Measurements from ENCODE around the gene PTPRJ. TPM values are rescaled to one million over a fixed set of nuclear protein-coding genes. Genes with fewer than 3 reads are reported as not detected.
A peak's percentile ranks its signal among the peaks of the same experiment; 100 is the strongest.

The PTPRJ gene
- total RNA-seq, 1 donor from 2014 or later = 24.3 TPM

DNA sequence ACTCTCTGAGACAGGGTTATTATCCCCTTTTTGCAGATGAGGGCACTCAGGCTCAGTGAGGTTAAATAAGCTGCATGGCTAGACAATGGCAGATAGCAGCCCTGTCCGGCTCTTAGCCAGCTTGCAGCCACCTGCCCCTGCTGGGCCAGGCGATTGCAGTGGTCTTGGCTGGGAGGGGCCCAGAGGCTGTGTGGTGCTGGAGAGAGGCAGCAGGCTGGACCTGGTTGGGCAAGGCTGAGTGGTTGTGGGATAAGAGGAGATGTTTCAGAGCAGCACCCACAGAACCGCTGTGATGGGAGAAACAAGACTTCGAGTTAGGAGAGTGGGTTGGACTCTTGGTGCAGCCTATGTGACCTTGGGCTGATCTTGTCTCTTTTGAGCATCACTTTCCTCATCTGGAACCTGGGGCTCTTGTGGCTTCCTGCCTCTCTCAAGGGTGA is 25.5 kb downstream of the PTPRJ start:
- Mint-ChIP-seq H3K9me3 (no peaks in the 10 kb centered on the region), H3K4me1 (peaks cover 44% of the 10 kb centered on the region), H3K36me3 (ENCODE audit: low read depth) (no peaks in the 10 kb centered on the region), H3K27ac (ENCODE audit: unreplicated experiment) (peak overlapping the region; percentile 72), H3K4me3 (no peak overlapping the region), H3K27me3 (ENCODE audit: low read depth) (no peaks in the 10 kb centered on the region)
- peak; percentile 16 for DNase-seq (ENCODE audit: low read depth, low spot score)
- TF ChIP-seq CTCF (conservative IDR thresholded peaks at IDR 0.05) = no peak

GRCh38 chr11:48006301-48006992 is 26.1 kb downstream of the PTPRJ start:
- no peaks in the 10 kb centered on the region for H3K9me3 Mint-ChIP-seq
- no peaks in the 10 kb centered on the region for H3K36me3 Mint-ChIP-seq (ENCODE audit: low read depth)
- no peaks in the 10 kb centered on the region for H3K27me3 Mint-ChIP-seq (ENCODE audit: low read depth)
- no peak overlapping the region for H3K4me3 Mint-ChIP-seq
- H3K4me1 Mint-ChIP-seq = peaks cover 41% of the 10 kb centered on the region
- no peak for DNase-seq (ENCODE audit: low read depth, low spot score)
- H3K27ac Mint-ChIP-seq (ENCODE audit: unreplicated experiment) = peak overlapping the region; percentile 72
- TF ChIP-seq CTCF (conservative IDR thresholded peaks at IDR 0.05) = no peak

GRCh38 chr11:48007677-48008076 is 27.3 kb downstream of the PTPRJ start:
- DNase-seq (ENCODE audit: low read depth, low spot score) = no peak
- Mint-ChIP-seq H3K27me3 (ENCODE audit: low read depth) (no peaks in the 10 kb centered on the region), H3K36me3 (ENCODE audit: low read depth) (no peaks in the 10 kb centered on the region), H3K4me1 (peaks cover 31% of the 10 kb centered on the region), H3K4me3 (no peak overlapping the region), H3K9me3 (no peaks in the 10 kb centered on the region), H3K27ac (ENCODE audit: unreplicated experiment) (no peak overlapping the region)
- no peak for TF ChIP-seq CTCF (conservative IDR thresholded peaks at IDR 0.05)

DNA sequence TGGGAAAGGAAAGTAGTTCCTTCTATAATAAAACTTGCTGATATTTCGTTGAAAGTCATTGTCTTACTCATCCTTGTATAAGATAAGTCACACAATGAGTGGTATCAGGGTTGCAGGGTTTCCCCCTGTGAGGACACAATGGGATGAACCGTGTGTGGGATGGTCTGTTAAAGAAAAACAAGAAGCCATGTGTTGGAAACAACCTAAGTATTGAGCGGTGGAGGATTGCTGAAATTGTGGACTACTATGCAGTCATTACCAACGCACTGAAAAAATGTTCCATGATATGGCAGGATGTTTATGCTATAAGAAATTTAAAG is 28.6 kb downstream of the PTPRJ start:
- no peaks in the 10 kb centered on the region for H3K9me3 Mint-ChIP-seq
- no peaks in the 10 kb centered on the region for H3K27me3 Mint-ChIP-seq (ENCODE audit: low read depth)
- H3K4me1 Mint-ChIP-seq = peaks cover 27% of the 10 kb centered on the region
- no peak overlapping the region for H3K27ac Mint-ChIP-seq (ENCODE audit: unreplicated experiment)
- no peak for TF ChIP-seq CTCF (conservative IDR thresholded peaks at IDR 0.05)
- DNase-seq (ENCODE audit: low read depth, low spot score) = no peak
- no peak overlapping the region for H3K4me3 Mint-ChIP-seq
- H3K36me3 Mint-ChIP-seq (ENCODE audit: low read depth) = no peaks in the 10 kb centered on the region

DNA sequence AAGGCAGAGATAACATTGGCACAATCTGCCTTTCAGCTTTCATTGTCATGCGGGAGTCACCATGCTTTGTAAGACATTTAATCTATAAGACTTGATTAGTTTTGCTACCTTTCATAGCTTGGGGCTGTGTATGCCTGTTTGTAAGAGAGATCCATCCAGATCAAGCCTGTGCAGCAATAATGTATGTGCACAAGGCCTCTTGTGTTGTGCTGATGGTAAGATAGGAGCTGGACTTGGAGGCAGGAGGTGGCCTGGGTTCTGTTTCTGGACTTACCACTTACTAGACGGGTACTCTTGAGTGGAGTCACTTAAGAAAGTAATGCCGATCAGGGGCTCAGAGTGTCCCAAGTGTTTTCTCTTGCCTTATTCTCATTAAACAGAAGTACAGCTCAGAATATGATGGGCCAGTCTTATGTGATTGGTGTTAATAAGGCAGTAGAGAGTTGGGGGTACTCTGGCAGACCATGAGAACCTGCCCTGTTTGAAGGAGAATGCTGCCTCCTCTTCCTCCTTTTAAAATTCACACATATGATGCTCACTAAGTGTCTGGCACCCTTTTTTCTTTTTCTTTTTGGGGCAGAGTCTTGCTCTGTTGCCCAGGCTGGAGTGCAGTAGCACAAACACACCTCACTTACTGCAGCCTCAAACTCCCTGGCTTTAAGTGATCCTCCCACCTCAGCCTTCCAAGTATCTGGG is 30.9 kb downstream of the PTPRJ start:
- H3K27ac Mint-ChIP-seq (ENCODE audit: unreplicated experiment) = no peak overlapping the region
- no peaks in the 10 kb centered on the region for H3K9me3 Mint-ChIP-seq
- DNase-seq (ENCODE audit: low read depth, low spot score) = no peak
- no peaks in the 10 kb centered on the region for H3K36me3 Mint-ChIP-seq (ENCODE audit: low read depth)
- H3K27me3 Mint-ChIP-seq (ENCODE audit: low read depth) = no peaks in the 10 kb centered on the region
- peaks cover 12% of the 10 kb centered on the region for H3K4me1 Mint-ChIP-seq
- no peak for TF ChIP-seq CTCF (conservative IDR thresholded peaks at IDR 0.05)
- H3K4me3 Mint-ChIP-seq = no peak overlapping the region
